ENCODE measurements around the gene C1orf56.

The C1orf56 gene, protein sequence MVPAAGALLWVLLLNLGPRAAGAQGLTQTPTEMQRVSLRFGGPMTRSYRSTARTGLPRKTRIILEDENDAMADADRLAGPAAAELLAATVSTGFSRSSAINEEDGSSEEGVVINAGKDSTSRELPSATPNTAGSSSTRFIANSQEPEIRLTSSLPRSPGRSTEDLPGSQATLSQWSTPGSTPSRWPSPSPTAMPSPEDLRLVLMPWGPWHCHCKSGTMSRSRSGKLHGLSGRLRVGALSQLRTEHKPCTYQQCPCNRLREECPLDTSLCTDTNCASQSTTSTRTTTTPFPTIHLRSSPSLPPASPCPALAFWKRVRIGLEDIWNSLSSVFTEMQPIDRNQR

GRCh38 chr1:151047591-151047924, at the start of gene C1orf56:
Gene C1orf56 (plus strand): TSS chr1:151047751. CDS start chr1:151047848, 97 bp downstream.
- DNase-seq, result peak; percentile 74

GRCh38 chr1:150997949-150998348, 49.6 kb upstream of the C1orf56 start:
- DNase-seq, result no peak

- DNase-seq, result peak; percentile 52
Observed at GRCh38 chr1:150999051-150999674, 48.4 kb upstream of the C1orf56 start.

DNA sequence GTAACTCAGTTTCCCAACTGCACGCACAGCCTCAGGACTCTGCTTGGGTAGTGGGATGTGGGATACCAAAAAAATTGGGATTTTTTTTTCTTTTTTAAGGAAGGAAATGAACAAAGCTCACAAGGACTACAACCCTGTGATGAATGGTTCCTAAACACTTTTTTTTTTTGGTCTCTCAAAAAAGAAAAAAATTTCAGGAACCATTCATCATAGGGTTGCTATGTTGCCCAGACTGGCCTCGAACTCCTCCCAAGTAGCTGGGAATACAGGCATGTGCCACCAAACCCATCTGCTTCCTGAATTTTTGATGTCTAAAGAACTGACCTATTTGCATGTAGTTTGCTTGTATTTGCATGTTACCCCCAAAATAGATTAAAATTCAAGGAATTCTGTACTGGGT, 47.6 kb upstream of the C1orf56 start:
- no peak for DNase-seq

DNA sequence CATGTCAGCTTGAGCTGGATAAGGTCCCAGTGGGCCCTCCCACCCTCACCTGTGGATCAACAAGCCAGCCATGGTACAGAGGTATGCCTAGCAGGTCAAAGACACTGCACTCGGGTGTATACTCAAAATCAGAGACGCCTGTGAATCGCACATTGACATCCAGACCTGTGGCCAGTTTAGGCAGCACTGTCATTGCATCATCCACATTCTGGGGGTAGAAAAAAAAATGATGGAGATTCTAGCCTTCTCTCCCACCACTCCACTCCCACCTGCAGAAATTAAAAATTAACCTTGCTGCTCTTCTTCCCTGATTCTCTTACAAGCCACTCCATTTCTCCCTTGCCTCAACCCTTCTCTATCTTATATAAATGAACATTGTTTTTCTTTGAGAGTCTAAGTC, 47.1 kb upstream of the C1orf56 start:
- DNase-seq, result no peak

DNA sequence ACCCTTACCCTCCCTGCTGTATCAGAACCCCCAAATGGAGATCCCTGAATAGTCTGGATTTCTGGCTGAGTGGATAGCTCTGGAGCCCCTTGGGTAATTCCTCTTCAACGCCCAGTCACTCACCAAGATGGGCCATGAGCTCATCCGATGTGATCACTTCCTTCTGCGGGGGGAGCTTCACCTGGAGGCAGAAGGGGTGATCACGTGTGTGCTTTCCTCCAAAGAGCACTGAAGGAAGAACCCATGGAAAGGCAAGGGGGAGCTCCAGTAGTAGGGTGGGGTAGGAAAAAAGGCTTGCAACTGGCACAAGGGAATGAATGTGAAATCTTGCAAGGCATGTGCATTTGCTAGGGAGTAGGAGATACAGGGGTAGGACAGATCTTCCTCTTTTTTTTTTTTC, 45.9 kb upstream of the C1orf56 start:
- DNase-seq, result no peak

DNA sequence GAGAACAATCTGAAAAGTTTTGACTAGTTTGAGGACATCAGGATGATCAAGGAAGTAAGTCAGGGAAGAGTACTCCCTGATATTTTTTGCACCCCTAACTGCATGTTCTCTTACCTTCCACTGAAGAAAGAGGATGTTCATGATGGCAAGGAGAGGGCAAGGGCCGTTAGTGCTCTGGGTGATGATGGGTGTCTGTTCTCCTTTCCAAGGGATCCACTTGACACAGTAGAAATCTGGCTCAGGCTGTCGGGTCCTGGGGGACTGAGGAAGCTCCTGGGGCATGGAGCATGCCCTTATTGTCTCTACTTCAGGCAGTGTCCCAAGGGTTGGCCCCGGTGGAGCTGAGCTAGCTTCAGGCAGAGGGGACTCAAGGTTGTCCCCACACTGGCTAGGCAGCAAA, 45.5 kb upstream of the C1orf56 start:
- no peak for DNase-seq

- no peak for DNase-seq
Observed at GRCh38 chr1:151002611-151003010, 44.9 kb upstream of the C1orf56 start.

DNA sequence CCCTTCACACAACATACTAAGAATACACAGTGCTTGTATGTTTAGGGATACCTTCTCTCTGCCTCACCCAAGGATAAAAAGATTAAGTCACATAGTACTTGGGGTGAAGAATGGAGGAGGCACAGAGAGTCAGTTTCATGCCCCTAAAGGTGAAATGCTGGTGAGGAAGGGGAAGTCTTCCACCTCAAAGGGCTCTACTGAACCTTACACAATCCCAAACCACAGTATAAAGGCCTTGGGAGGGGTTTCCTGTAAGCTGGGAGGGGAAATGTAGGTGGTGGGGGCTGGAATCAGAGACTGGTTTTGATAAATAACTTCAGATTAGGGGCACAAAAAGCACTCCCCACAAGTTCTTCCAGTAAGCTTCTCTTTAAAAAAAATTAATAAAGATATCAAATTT, 44.4 kb upstream of the C1orf56 start:
- no peak for DNase-seq

GRCh38 chr1:151005729-151006319, 41.7 kb upstream of the C1orf56 start:
- no peak for DNase-seq

GRCh38 chr1:151006327-151007052, 41.1 kb upstream of the C1orf56 start, which contains the start of gene MINDY1:
Gene MINDY1 (minus strand): TSS chr1:151006902. CDS start chr1:151002617, 4,285 bp downstream.
- DNase-seq, result peak; percentile 80

GRCh38 chr1:151007853-151008243, 39.7 kb upstream of the C1orf56 start:
- DNase-seq, result no peak

DNA sequence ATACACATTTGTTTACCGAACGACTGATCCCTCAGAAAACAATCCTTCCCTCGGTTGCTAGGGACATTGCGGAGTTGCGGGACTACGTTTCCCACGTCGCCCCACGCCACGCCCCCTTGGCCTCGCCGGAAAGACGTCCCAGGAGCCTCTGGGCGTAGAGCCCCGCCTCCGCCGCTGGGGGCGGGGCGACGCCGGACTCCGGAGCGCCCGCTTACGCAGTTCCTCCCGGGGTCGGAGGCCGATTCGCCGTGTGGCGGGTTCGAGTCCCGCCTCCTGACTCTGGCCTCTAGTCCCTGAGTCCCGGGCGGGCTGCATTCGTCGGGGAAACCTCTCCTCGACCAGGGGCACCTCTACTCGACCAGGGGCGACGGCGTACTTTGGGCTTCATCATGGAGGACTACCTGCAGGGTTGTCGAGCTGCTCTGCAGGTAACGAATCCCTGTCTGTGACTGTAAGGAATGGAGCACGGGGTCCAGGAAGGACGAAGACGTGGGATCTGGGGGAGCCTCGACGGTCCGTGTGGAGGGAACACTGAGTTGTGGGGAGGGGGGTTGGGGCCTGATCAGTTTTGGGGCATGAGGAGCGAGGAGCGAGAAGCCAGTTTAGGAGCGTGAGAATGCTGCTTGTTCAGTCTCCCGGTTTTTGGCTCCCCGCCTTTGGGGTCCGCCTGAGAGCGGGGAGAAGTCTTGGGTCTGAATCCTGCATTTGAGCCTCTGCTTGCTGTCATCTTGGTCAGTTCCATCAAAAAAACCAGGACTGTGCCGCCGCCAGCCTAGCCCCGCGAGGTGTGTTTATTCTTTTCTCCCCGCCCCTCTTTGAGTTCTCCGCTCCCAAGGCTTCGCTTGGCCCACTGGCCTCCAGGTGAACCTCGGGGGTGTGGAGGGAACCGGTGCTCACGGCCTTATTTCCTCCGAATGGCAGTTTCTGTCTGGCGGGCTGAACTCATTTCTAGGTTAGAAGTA, 39.0 kb upstream of the C1orf56 start, which contains the start of gene PRUNE1:
PRUNE1 (plus strand) TSS at position 206 of the 962 bp plus-strand sequence; CDS start at position 390, 184 bp downstream.
- DNase-seq, result peak; percentile 92

DNA sequence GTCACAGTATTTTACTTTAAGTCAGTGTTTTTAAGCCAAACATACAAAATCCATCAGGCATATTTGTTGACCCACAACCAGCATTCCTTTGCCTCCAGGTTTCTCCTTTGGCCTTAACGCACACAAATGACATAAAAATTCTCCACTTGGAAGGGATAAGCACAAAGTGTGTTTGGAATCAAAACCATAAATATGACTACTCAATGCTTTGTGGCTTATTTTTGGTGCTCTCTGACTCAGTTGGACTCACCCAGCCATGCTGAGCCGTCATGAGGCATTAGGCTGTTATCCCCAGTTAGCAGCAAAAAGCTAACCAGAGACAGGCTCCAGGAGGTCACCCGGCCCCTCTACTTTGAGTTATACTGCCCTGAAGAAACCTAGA, 38.4 kb upstream of the C1orf56 start:
- peak; percentile 57 for DNase-seq

- DNase-seq, result no peak
Observed at GRCh38 chr1:151009674-151010345, 37.7 kb upstream of the C1orf56 start.

GRCh38 chr1:151010346-151010726, 37.2 kb upstream of the C1orf56 start:
- DNase-seq, result no peak

DNA sequence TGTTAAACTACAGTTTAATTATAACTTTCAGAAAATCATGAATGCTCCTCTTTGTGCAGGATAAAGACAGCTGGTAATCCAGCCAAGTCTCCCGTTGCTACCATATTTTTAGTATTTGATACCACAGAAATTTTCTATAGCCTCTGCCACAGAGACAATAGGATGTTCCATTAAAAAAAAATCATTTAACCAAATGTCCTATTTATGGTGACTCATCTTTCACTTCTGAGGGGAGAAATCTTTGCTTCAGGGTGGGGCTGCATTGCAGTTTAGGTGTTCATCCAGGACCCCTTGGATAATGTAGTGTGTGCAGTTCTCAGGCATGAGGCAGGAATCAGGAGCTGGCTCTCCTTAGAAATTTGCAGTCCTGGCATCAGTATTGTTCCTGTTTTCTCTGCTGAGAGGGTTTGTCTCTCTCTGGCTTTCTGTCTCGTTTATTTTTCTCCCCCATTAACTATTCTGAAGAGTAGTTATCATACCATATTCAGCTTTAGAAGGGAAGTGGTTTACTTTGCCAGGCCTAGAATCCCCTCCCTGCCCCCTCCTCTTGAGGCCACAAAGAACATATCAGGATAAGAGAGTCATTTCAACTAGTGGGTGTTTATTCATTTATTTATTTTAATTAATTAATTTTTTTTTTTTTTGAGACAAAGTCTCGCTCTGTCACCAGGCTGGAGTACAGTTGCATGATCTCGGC, 36.2 kb upstream of the C1orf56 start:
- no peak for DNase-seq

- DNase-seq, result no peak
Observed at GRCh38 chr1:151012684-151013471, 34.7 kb upstream of the C1orf56 start.

DNA sequence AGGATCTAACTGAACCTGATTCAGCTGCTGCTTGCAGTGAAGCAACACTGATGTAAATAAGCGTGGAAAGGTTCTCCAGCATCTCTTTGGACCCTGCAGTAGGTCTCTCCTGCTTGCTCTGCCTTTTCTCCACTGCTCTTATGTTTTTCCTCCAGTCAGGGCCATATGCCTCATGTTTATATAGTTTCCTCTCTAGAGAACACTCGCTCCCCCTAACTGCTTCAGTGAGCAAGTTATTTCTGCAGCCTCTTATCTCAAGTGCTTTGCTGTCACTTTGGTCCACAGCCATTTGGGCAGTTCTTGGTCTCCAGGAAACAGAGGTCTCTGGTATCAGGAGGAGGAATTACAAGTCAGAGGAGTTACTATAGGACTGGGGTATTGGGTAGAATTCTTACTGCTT, 34.0 kb upstream of the C1orf56 start:
- DNase-seq, result no peak

DNA sequence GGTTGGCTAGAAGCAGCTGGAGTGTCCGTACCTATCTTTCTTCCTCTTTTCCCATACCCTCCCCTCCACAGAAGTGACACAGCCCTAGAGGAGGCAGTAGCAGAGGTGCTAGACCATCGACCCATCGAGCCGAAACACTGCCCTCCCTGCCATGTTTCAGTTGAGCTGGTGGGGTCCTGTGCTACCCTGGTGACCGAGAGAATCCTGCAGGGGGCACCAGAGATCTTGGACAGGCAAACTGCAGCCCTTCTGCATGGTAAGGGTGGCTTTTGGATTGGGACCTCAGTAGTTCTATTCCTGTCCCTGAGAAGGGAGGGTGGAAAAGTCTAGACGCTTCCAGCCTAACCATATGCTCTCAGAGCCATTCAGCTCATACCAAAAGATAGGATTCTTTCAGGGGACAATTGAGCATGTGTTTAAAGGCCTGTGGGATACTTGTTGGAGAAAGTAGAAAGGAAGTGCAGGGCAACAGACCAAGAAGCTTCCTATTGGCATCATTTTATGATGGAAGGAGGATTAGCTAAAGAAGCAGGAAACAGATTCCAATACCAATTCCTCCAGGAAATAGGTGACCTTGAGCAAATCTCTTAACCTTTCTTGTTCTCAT, 22.9 kb upstream of the C1orf56 start:
- peak; percentile 59 for DNase-seq

All from fibroblast of upper back skin (primary cell).